Neuronal stem cell (in vitro differentiated cells): Measurements from ENCODE around the gene THRA.
A peak's percentile ranks its signal among the peaks of the same experiment; 100 is the strongest.

ENCODE experiments used
- DNase-seq: peaks from one replicate; pipeline ENCODE4 v3.0.0-alpha.2; 2013; ENCODE audit warnings: low spot score
- H2AFZ ChIP-seq: one replicate; pipeline ENCODE4 v1.6.1; 2013; ENCODE audit warnings: mild to moderate bottlenecking, low read length, inconsistent platforms
- H2AK5ac ChIP-seq: 2 replicates; pipeline ENCODE4 v1.6.1; 2013; ENCODE audit warnings: low read depth, mild to moderate bottlenecking, inconsistent platforms, low read length, moderate library complexity, mixed read lengths
- H2BK120ac ChIP-seq: 2 replicates; pipeline ENCODE4 v1.6.1; 2013; ENCODE audit warnings: low read depth, mild to moderate bottlenecking, inconsistent platforms, low read length, moderate library complexity, mixed read lengths
- H2BK12ac ChIP-seq: one replicate; pipeline ENCODE4 v1.6.1; 2013; ENCODE audit warnings: low read length, inconsistent platforms
- H2BK15ac ChIP-seq: 2 replicates; pipeline ENCODE4 v1.6.1; 2013; ENCODE audit warnings: mild to moderate bottlenecking, low read length, inconsistent platforms, mixed read lengths
- H2BK5ac ChIP-seq: one replicate; pipeline ENCODE4 v1.6.1; 2013; ENCODE audit warnings: inconsistent platforms, mild to moderate bottlenecking, low read length, moderate library complexity
- H3K14ac ChIP-seq: one replicate; pipeline ENCODE4 v1.6.1; 2013; ENCODE audit warnings: low read length, inconsistent platforms
- H3K18ac ChIP-seq: 2 replicates; pipeline ENCODE4 v1.6.1; 2013; ENCODE audit warnings: low read length, inconsistent platforms
- H3K23ac ChIP-seq: 2 replicates; pipeline ENCODE4 v1.6.1; 2013; ENCODE audit warnings: low read depth, mild to moderate bottlenecking, mixed read lengths, low read length, inconsistent platforms; ENCODE audit not compliant: poor library complexity
- H3K27ac ChIP-seq: replicated peaks from 3 replicates; pipeline ENCODE4 v1.5.1; 2013; ENCODE audit warnings: low read length, inconsistent platforms
- H3K27me3 ChIP-seq, 3 experiments: 2 replicates each; pipeline ENCODE4 v1.6.1; 2013; ENCODE audit warnings: low read length in 3 of 3, mild to moderate bottlenecking in 2 of 3, inconsistent platforms in 1 of 3, low read depth in 1 of 3, mixed read lengths in 1 of 3, moderate library complexity in 1 of 3; ENCODE audit not compliant: control insufficient read depth in 3 of 3, insufficient read depth in 3 of 3
- H3K36me3 ChIP-seq, 2 donors: replicated peaks in 1 of 2; 2 replicates each; pipeline ENCODE4 v1.6.1; 2013; ENCODE audit warnings: low read length in 2 of 2; ENCODE audit not compliant: control insufficient read depth in 2 of 2, insufficient read depth in 2 of 2
- H3K4ac ChIP-seq: 2 replicates; pipeline ENCODE4 v1.6.1; 2013; ENCODE audit warnings: inconsistent platforms, mild to moderate bottlenecking, low read length, moderate library complexity
- H3K4me1 ChIP-seq, 2 donors: 1 replicate in 1 of 2; 2 replicates in 1 of 2; pipeline ENCODE4 v1.6.1; 2013; ENCODE audit warnings: low read length in 2 of 2, low read depth in 1 of 2; ENCODE audit not compliant: control insufficient read depth in 2 of 2, insufficient read depth in 1 of 2
- H3K4me2 ChIP-seq: one replicate; pipeline ENCODE4 v1.6.1; 2013; ENCODE audit warnings: mild to moderate bottlenecking, low read length, inconsistent platforms; ENCODE audit not compliant: insufficient read depth, poor library complexity, severe bottlenecking
- H3K4me3 ChIP-seq, 2 donors: 2 replicates each; pipeline ENCODE4 v1.5.1; 2013; ENCODE audit warnings: low read length in 2 of 2, mild to moderate bottlenecking in 2 of 2, inconsistent platforms in 1 of 2, moderate library complexity in 1 of 2
- H3K79me1 ChIP-seq: one replicate; pipeline ENCODE4 v1.6.1; 2013; ENCODE audit warnings: low read depth, mild to moderate bottlenecking, inconsistent platforms, low read length, moderate library complexity
- H3K9ac ChIP-seq: one replicate; pipeline ENCODE4 v1.6.1; 2013; ENCODE audit warnings: mild to moderate bottlenecking, low read depth, low read length, inconsistent platforms; ENCODE audit not compliant: poor library complexity
- H3K9me3 ChIP-seq, 2 donors: replicated peaks in 1 of 2; 2 replicates each; pipeline versions ENCODE3 to v1.6.1; 2013; ENCODE audit warnings: low read length in 2 of 2, mild to moderate bottlenecking in 2 of 2, inconsistent platforms in 1 of 2, low read depth in 1 of 2, mixed read lengths in 1 of 2, moderate library complexity in 1 of 2; ENCODE audit not compliant: control insufficient read depth in 2 of 2, insufficient read depth in 1 of 2
- H4K8ac ChIP-seq: one replicate; pipeline ENCODE4 v1.6.1; 2013; ENCODE audit warnings: low read depth, mild to moderate bottlenecking, inconsistent platforms, low read length, moderate library complexity
- H4K91ac ChIP-seq: one replicate; pipeline ENCODE4 v1.6.1; 2013; ENCODE audit warnings: low read length, low read depth, mild to moderate bottlenecking, inconsistent platforms; ENCODE audit not compliant: poor library complexity
- WGBS, 2 donors: extraction: QIAGEN DNeasy Blood & Tissue Kit; methylation state at CpG; one replicate each; pipeline ENCODE4 v1.1.7; 2013; ENCODE audit warnings: missing lambda C conversion rate in 2 of 2, mixed read lengths in 1 of 2; ENCODE audit not compliant: insufficient read length in 2 of 2, insufficient replicate concordance in 1 of 2; ENCODE audit errors: extremely low coverage in 2 of 2; 5-methylcytosine and 5-hydroxymethylcytosine counted together

THRA gene

DNA sequence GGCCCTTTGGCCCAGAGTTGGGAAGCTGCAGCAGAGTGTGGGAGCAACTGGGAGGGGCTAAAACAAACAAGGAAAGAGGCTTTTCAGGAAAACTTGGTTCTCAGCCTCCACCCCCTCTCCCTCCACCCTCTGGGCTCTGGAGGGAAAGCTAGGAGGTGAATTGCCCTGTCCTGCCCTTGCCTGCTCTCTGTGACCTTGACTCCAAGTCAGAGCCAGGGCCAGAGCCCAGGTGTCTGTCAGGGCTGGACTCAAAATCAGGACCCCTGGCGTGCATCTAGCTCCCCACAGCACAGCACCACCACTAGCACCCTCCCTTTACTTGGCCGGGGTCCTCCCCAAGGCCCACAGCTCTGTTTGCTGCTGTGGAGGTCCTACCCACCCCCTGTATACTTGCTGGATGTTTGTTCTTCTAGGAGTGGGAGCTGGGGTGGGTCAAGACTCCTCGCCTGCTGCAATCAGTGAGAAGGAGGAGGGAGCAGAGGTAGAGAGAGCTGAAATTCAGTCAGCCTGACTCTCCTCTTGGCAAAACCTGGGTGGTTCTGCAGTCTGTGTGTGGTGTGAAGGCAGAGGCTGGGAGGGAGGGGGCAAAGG is 40.4 kb downstream of the THRA start:
- Histone ChIP-seq H3K79me1 (no peaks in the 10 kb centered on the region), H2BK15ac (peak overlapping the region; percentile 51), H4K91ac (no peak overlapping the region), H3K4me3 (no peak overlapping the region), H3K23ac (no peak overlapping the region), H3K9ac (no peak overlapping the region), H3K27me3 (peaks cover 0 to 12% (median 8%) of the 10 kb centered on the region in 3 experiments), H3K27ac (no peak overlapping the region), H3K36me3 (no peaks in the 10 kb centered on the region), H3K9me3 (peaks cover 0 to 4% of the 10 kb centered on the region in 2 donors), H3K4me1 (peaks cover 40 to 57% of the 10 kb centered on the region in 2 donors), H3K4me2 (no peak overlapping the region), H2BK120ac (no peak overlapping the region), H4K8ac (no peak overlapping the region), H2BK12ac (peak overlapping the region; percentile 80), H3K4ac (no peak overlapping the region), H3K14ac (no peak overlapping the region), H3K18ac (peak overlapping the region; percentile 51), H2AFZ (peak overlapping the region; percentile 55), H2AK5ac (peak overlapping the region; percentile 76), H2BK5ac (no peak overlapping the region)
- no CpG with 5 or more reads among the region's 3 CpGs for WGBS, 2 donors
- DNase-seq = no peak

DNA sequence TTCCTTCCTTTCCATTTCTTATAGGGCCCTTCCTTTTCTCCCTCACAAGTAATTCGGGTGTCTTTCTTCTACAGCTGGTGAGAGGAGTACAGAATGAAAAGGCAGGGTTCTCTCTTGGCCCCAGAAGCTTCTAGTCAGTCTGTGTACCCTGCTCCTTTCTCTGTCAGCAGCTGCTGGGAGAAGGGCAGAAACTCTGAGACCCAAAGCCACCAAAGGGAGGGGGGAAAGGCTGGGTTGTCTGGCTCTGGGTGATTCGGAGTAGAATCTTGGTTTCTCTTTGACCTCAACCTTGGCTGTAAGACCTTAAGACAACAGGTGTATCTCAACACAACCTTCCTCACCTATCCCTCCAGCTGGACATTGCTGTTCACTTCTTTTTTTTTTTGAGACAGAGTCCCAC is 40.9 kb downstream of the THRA start:
- H3K18ac ChIP-seq = no peak overlapping the region
- H3K4me1 ChIP-seq = peaks cover 40 to 56% of the 10 kb centered on the region in 2 donors
- no peak for DNase-seq
- no peak overlapping the region for H4K8ac ChIP-seq
- no peak overlapping the region for H4K91ac ChIP-seq
- H3K27ac ChIP-seq = no peak overlapping the region
- H3K9me3 ChIP-seq = peaks cover 0 to 4% of the 10 kb centered on the region in 2 donors
- H2AFZ ChIP-seq = peak overlapping the region; percentile 55
- H3K36me3 ChIP-seq = no peaks in the 10 kb centered on the region
- no peak overlapping the region for H3K23ac ChIP-seq
- no peak overlapping the region for H3K9ac ChIP-seq
- no peak overlapping the region for H2BK12ac ChIP-seq
- no peak overlapping the region for H3K4me3 ChIP-seq
- H2AK5ac ChIP-seq = no peak overlapping the region
- no peak overlapping the region for H2BK120ac ChIP-seq
- no peak overlapping the region for H3K4me2 ChIP-seq
- peaks cover 0 to 12% (median 8%) of the 10 kb centered on the region in 3 experiments for H3K27me3 ChIP-seq
- no peak overlapping the region for H3K4ac ChIP-seq
- WGBS, 2 donors = no CpG with 5 or more reads among the region's 2 CpGs
- H3K14ac ChIP-seq = no peak overlapping the region
- no peaks in the 10 kb centered on the region for H3K79me1 ChIP-seq
- no peak overlapping the region for H2BK5ac ChIP-seq
- H2BK15ac ChIP-seq = no peak overlapping the region

DNA sequence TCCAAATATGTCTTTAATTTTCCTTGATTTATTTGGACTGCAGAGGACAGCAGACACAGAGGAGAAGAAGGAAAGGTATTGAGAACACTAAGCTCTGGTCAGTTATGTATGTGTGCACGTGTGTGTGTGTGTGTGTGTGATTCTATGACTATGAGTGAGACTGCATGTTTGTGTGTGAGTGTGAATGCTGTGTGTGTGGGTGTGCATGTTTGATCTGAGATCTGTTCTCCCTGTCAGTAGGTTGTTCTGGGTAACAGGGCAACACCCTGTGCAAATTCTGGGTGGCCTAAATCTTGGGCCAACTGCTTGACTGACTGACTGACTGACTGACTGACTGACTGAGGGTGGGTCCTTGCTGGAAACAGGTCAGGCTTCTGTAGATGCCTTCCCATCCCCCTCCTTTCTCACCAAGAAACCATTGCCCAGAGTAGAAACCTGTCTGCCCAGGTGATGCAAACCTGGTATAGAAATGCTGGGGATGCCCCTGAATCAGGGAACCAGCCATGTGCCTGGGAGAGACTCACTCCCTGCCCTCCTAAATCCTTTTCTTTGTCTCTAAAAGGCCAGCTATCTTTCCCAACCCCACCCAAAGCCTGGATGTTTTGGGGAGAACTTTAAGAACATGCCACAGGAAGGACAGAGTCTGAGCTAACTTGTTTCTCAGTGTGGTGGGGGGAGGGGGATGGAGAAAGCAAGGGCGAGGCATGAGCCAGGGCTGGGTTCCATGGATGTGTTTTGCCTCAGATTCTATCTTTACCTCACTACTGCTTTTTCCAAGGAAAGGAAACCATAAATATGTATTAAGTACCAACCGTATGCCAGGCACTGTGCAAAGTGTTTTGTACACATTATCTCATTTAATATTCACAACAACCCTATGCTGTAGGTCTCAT is 42.1 kb downstream of the THRA start:
- H3K23ac ChIP-seq = no peak overlapping the region
- H3K9ac ChIP-seq = no peak overlapping the region
- no peak for DNase-seq
- H3K18ac ChIP-seq = no peak overlapping the region
- no peak overlapping the region for H4K91ac ChIP-seq
- H3K79me1 ChIP-seq = no peaks in the 10 kb centered on the region
- H2BK15ac ChIP-seq = no peak overlapping the region
- no CpG with 5 or more reads among the region's 3 CpGs for WGBS, 2 donors
- peaks cover 36 to 52% of the 10 kb centered on the region in 2 donors for H3K4me1 ChIP-seq
- no peak overlapping the region for H3K4me3 ChIP-seq
- no peak overlapping the region for H2AFZ ChIP-seq
- no peak overlapping the region for H2BK12ac ChIP-seq
- H3K9me3 ChIP-seq = no peaks in the 10 kb centered on the region
- H3K36me3 ChIP-seq = no peaks in the 10 kb centered on the region
- peak overlapping the region; percentile 41 for H2AK5ac ChIP-seq
- peaks cover 0 to 5% (median 3%) of the 10 kb centered on the region in 3 experiments for H3K27me3 ChIP-seq
- H3K4me2 ChIP-seq = no peak overlapping the region
- H4K8ac ChIP-seq = no peak overlapping the region
- H3K14ac ChIP-seq = no peak overlapping the region
- no peak overlapping the region for H3K4ac ChIP-seq
- no peak overlapping the region for H2BK120ac ChIP-seq
- no peak overlapping the region for H2BK5ac ChIP-seq
- H3K27ac ChIP-seq = no peak overlapping the region
